HG03565 (cell line): Measurements from ENCODE around the gene USP24.
"Not testable (repeated sequence)": the region's sequence is repeated elsewhere in the genome, so short reads cannot be mapped to it uniquely, and the experiment has no call there.

Experiments used
- ATAC-seq: cut with Tn5 transposase; IDR thresholded peaks from one replicate; pipeline ENCODE4 v1.9.1; 2021; ENCODE audit warnings: mild to moderate bottlenecking, moderate library complexity; ENCODE audit not compliant: unreplicated experiment

Gene USP24

GRCh38 chr1:55197099-55197498 is 18.1 kb downstream of the USP24 start:
- ATAC-seq, result no peak

- no peak for ATAC-seq
Measured at GRCh38 chr1:55196433-55197035, 18.6 kb downstream of the USP24 start.

GRCh38 chr1:55195521-55196233 is 19.5 kb downstream of the USP24 start:
- ATAC-seq, result no peak

- ATAC-seq, result no peak
Measured at GRCh38 chr1:55194851-55195250, 20.3 kb downstream of the USP24 start.

GRCh38 chr1:55192093-55192492 is 23.1 kb downstream of the USP24 start:
- no peak for ATAC-seq

- not testable (repeated sequence) for ATAC-seq
Measured at GRCh38 chr1:55191219-55191952, 23.8 kb downstream of the USP24 start.

GRCh38 chr1:55190109-55190508 is 25.1 kb downstream of the USP24 start:
- no peak for ATAC-seq

GRCh38 chr1:55188909-55189308 is 26.3 kb downstream of the USP24 start:
- ATAC-seq, result no peak

GRCh38 chr1:55185832-55186231 is 29.3 kb downstream of the USP24 start:
- ATAC-seq, result no peak

GRCh38 chr1:55184859-55185258 is 30.3 kb downstream of the USP24 start:
- no peak for ATAC-seq

- no peak for ATAC-seq
Measured at GRCh38 chr1:55181666-55182065, 33.5 kb downstream of the USP24 start.

GRCh38 chr1:55180075-55180670 is 35.0 kb downstream of the USP24 start:
- no peak for ATAC-seq

- ATAC-seq, result no peak
Measured at GRCh38 chr1:55179177-55179835, 35.9 kb downstream of the USP24 start.

- no peak for ATAC-seq
Measured at GRCh38 chr1:55172687-55173086, 42.5 kb downstream of the USP24 start.

- ATAC-seq, result no peak
Measured at GRCh38 chr1:55172272-55172671, 42.9 kb downstream of the USP24 start.

- ATAC-seq, result no peak
Measured at GRCh38 chr1:55171694-55172093, 43.5 kb downstream of the USP24 start.

GRCh38 chr1:55170426-55170825 is 44.7 kb downstream of the USP24 start:
- ATAC-seq, result no peak

- ATAC-seq, result no peak
Measured at GRCh38 chr1:55169126-55169525, 46.0 kb downstream of the USP24 start.

- ATAC-seq, result no peak
Measured at GRCh38 chr1:55168353-55168752, 46.8 kb downstream of the USP24 start.

- ATAC-seq, result no peak
Measured at GRCh38 chr1:55167224-55167871, 47.8 kb downstream of the USP24 start.

GRCh38 chr1:55164906-55165305 is 50.3 kb downstream of the USP24 start:
- no peak for ATAC-seq
